Measurements from ENCODE around the gene CHI3L2.

Gene CHI3L2

DNA sequence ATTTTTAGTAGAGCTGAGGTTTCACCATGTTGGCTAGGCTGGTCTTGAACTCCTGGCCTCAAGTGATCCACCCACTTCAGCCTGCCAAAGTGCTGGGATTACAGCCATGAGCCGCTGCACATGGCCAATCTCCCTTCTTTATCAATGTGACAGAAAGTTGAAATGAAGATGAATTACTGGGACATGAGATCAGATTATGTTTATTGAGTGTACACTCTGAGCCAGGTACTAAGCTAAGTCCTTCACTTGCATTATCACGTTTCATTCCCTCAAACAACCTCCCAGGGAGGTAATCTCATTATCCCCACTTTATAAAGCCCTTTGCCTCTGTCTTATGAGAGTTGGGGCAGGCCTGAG lies 6.3 kb upstream of the CHI3L2 start:
- DNase-seq (ENCODE audit: low read depth), result no peak

GRCh38 chr1:111221633-111222291 lies 5.8 kb upstream of the CHI3L2 start:
- DNase-seq (ENCODE audit: low read depth), result no peak

- peak; percentile 76 for DNase-seq (ENCODE audit: low read depth)
Observed at GRCh38 chr1:111222308-111223125, 5.0 kb upstream of the CHI3L2 start.

DNA sequence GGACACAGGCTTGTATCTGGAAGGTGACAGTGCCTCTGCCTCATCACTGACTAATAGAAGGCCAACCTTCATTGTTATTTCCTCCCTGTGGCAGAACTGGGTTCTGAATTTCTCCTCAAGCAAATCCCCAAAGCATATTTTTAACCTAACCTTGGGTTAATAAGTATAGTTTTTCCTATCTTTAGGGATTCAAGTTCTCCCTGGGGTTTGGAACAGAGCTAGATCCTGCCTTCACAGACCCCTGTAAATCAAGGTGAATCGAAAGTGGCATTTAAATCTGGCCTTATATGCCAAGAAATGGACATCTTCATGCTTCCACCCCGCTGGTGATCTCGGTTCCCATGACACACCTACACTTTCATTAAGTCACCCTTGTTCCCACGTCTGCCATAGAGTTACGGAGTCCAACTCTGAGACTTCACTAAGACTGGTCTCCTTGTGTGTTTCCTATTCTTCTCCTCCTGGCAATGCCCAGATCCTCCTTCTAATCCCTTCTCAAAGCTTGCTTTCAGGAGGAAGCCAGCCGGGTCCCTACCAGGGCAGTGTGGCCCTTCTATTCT lies 4.3 kb upstream of the CHI3L2 start:
- no peak for DNase-seq (ENCODE audit: low read depth)

- no peak for DNase-seq (ENCODE audit: low read depth)
Observed at GRCh38 chr1:111225091-111225490, 2.4 kb upstream of the CHI3L2 start.

DNA sequence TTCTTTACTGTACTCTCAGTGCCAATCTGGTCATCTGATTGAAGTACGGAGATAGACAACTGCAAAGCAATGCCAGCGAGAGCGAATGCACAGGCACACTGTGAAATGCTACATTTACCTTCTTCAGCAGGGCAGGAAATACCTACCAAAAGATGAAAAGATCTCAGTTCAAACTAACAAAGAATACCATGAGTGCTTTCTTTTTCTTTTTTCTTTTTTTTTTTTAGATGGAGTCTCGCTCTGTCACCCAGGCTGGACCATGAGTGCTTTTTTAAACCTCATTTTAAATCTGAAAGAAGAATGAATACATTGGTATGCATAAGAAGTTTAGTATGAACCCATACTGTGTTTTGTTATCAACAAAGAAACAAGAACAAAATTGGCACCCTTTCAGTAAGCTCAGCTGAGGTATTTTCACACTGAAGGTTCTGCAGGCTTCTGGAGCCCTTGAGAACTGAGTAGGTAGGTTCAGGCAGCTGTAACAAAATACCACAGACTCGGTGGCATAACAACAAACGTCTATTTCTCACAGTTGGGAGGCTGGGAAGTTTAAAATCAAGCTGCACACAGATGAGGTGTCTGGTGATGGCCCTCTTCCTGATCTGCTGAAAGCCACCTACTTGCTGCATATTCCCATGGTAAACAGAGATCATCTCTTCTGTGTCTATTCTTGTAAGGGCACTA lies 1.7 kb upstream of the CHI3L2 start:
- no peak for DNase-seq (ENCODE audit: low read depth)

GRCh38 chr1:111227851-111228747 lies 586 bp downstream of the CHI3L2 start:
- DNase-seq (ENCODE audit: low read depth), result peak; percentile 76

- DNase-seq (ENCODE audit: low read depth), result no peak
Observed at GRCh38 chr1:111228748-111229126, 1.2 kb downstream of the CHI3L2 start.

DNA sequence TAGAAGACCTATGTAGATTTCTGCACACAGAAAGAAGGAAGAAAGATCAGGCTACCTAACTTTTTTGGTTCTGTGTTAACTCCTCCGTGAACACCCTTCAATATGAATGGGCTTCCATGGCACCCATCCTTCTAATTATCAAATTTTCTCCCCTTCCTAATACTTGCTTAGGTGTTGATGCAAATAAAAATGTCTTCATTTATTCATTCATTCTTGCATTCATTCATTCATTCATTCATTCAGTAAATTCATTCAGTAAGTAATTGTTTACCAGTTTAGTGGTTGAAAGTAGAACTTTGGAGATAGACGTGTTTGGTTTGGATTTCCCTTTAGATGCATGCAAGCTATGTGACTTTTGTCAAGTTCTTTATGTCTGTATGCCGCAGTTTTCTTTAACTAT lies 4.6 kb downstream of the CHI3L2 start:
- DNase-seq (ENCODE audit: low read depth), result no peak

DNA sequence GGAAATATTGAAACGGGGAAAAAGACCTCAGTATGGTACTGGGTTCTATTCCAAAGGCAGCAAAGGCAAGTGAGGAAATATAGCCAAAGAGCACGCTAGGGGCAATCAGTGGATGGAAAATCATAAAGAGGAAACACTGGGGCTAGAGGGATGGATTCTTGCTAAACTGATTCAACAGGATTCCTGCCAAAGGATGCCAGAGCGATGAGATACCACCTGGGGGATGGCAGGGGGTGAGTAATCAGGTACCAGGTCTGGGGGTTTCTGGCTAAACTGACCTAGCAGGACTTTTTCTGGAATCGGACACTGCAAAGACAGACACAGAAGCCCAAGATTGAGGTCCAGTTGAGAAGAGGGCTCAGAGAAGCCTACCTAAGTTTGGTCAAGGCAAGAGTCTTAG lies 6.7 kb downstream of the CHI3L2 start:
- DNase-seq (ENCODE audit: low read depth), result peak; percentile 50

DNA sequence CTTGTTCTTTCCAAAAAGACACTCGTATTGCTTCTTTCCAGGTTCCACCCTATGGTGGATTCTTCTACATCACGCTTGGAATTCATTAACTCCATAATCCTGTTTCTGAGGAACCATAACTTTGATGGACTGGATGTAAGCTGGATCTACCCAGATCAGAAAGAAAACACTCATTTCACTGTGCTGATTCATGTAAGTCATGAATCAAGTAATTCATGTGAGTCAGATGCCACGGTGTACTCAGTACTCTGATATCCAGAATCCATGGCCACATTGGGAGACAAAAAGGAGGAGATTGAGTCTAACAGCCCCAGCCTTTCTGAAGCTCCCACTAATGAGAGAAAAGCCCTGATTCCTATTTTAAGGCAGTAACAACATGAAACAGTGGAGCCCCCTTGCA lies 7.4 kb downstream of the CHI3L2 start:
- peak; percentile 70 for DNase-seq (ENCODE audit: low read depth)

DNA sequence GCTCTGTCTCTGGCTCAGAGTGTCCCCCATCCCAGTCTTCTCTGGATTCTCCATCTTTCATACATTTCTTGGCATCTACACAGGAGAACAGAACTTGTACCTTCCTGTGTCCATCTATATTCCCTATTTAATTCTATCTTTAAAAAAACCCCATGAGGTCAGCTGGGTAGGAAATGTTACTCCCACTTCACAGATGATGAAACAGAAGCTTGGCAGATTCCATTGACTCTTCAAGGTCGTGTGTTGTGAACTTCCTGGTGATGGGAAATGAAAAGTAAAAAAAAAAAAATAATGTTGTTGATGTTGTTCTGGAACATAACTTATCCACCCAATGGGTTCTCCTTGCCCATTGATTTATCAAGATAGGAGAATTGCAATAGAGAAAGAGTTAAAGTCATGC lies 8.9 kb downstream of the CHI3L2 start:
- DNase-seq (ENCODE audit: low read depth), result no peak

DNA sequence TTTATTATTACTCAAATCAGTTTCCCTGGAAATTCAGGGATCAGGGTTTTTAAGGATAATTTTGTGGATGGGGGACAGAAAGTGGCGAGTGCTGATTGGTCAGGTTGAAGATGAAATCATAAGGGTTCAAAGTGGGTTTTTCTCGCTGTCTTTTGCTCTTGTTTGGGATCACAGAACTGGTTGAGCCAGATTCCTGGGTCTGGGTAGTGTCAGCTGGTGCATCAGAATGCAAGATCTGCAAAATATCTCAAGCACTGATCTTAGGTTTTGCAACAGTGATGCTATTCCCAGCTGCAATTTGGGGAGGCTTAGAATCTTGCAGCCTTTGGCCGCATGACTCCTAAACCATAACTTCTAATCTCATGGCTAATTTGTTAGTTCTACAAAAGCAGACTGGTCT lies 9.3 kb downstream of the CHI3L2 start:
- DNase-seq (ENCODE audit: low read depth), result no peak

- no peak for DNase-seq (ENCODE audit: low read depth)
Observed at GRCh38 chr1:111238056-111238795, 10.7 kb downstream of the CHI3L2 start.

GRCh38 chr1:111241797-111242196 lies 14.3 kb downstream of the CHI3L2 start:
- DNase-seq (ENCODE audit: low read depth), result peak; percentile 20

GRCh38 chr1:111242805-111243523 lies 15.5 kb downstream of the CHI3L2 start:
- DNase-seq (ENCODE audit: low read depth), result no peak

- DNase-seq (ENCODE audit: low read depth), result no peak
Observed at GRCh38 chr1:111247125-111247838, 19.8 kb downstream of the CHI3L2 start.

- no peak for DNase-seq (ENCODE audit: low read depth)
Observed at GRCh38 chr1:111249960-111250359, 22.4 kb downstream of the CHI3L2 start.

- DNase-seq (ENCODE audit: low read depth), result no peak
Observed at GRCh38 chr1:111251570-111251969, 24.1 kb downstream of the CHI3L2 start.

GRCh38 chr1:111252786-111253185 lies 25.3 kb downstream of the CHI3L2 start:
- DNase-seq (ENCODE audit: low read depth), result no peak
